GM18951 (cell line): Measurements from ENCODE around the gene ITM2B.

Experiments
- POLR2A ChIP-seq: IDR thresholded peaks from 4 replicates; pipeline ENCODE4 v1.6.1; 2011; ENCODE audit warnings: mild to moderate bottlenecking; ENCODE audit not compliant: insufficient read length, insufficient read depth; ENCODE audit errors: extremely low read depth
- in situ Hi-C: fragments of 300-500 bp; cut with MboI; formaldehyde crosslinking; loops from one replicate; pipeline ENCODE4 v1.12.0; 2022; ENCODE audit warnings: low sequenced_read_pairs, mixed read lengths, inconsistent platforms; ENCODE audit not compliant: unreplicated experiment

ITM2B gene

DNA sequence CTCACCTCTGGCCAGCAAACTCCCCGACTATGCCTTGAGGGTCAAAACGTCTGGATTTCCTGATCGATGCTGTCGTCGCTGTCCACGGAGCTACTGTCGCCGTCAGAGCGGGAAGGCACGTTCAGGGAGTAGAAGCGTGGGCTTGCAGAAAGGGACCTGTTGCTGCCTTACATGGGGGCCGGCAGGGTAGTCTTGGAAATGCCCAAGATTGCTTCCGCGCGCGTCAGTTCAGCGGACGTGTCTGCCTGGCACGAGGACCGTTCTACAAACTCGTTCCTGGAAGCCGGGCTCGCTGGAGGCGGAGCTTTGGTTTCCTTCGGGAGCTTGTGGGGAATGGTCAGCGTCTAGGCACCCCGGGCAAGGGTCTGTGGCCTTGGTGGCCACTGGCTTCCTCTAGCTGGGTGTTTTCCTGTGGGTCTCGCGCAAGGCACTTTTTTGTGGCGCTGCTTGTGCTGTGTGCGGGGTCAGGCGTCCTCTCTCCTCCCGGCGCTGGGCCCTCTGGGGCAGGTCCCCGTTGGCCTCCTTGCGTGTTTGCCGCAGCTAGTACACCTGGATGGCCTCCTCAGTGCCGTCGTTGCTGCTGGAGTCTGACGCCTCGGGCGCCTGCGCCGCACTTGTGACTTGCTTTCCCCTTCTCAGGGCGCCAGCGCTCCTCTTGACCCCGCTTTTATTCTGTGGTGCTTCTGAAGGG is 86.0 kb downstream of the ITM2B start:
- TF ChIP-seq POLR2A: no peak
- in situ Hi-C loops: no loop called here
